ENCODE data around the gene STXBP4.

The STXBP4 gene

DNA sequence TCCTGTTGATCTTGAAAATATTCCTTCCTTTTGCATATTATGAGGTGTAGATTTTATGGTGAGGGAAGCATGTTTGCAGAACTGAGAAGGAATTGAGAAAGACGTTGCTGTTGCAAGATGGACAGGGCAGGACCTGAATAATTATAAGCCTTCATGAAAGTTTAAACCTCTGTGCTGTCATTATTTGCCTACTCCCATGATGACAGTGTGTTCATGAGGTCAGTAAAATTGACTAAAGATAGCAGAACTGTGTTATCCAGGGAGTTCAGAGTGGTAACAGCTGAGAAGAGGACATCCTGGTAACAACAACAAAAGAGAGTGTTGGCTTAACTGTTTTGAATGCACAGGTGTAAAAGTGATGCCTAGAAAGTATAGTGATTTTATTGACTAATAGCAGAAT is 250.9 kb downstream of the STXBP4 start:
- no peak for DNase-seq (ENCODE audit: low read depth)

DNA sequence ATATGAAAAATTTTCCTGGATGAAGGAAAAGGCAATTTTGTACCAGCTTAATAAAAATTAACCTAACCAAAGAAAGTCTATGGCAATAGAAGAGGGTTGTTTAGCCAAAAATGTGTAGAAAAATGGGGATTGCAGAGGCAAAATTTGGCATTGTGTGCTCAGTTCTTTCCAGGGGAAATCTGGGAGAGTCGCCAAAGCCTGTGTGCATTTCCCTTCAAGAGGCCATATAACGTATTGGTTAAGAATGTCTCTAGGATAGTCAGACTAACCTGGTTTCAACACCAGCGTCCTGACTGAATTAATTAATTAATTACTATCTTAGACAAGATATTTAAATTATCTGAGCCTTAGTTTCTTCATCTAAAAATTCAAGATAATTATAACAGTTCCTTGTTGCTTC is 251.4 kb downstream of the STXBP4 start:
- DNase-seq (ENCODE audit: low read depth): no peak

Data from amniotic epithelial cell (primary cell).